A549 treated with Hydrocortisone at 1 μM for 4 hours (cell line): ENCODE results near the gene ZNF641. TPM values are rescaled to one million over a fixed set of nuclear protein-coding genes. Genes with fewer than 3 reads are reported as not detected.

Experiments used
- total RNA-seq: library from RNA; stranded (reverse); fragments of 200-300 nt; extraction: Qiagen RNA extraction; gene quantifications from 5 replicates; pipeline ENCODE4 v1.2.3, GENCODE V29; 2022

ZNF641 gene
- 4.9 to 6.7 TPM (median 6.0 TPM) in 5 replicates for total RNA-seq

GRCh38 chr12:48350249-48351021, at the start of gene ZNF641:
ZNF641 (minus strand) TSS chr12:48350919; CDS start chr12:48348090, 2,829 bp downstream.

Other genes starting within 250 kb of the ZNF641 start
- gene SENP1, start 244.8 kb downstream of the ZNF641 start, total RNA-seq = 9.5 to 16.5 TPM (median 11.1 TPM) in 5 replicates
- gene PFKM, start 231.6 kb downstream of the ZNF641 start, total RNA-seq = 22.6 to 28.9 TPM (median 24.5 TPM) in 5 replicates
- gene ASB8, start 193.4 kb downstream of the ZNF641 start, total RNA-seq = 11.3 to 17.8 TPM (median 13.6 TPM) in 5 replicates
- 2.5 to 3.5 TPM (median 2.8 TPM) in 5 replicates for gene CCDC184, start 167.3 kb downstream of the ZNF641 start, total RNA-seq
- not detected in 5 replicates for gene OR10AD1, start 147.6 kb downstream of the ZNF641 start, total RNA-seq
- not detected in 5 replicates for gene ANP32D, start 121.6 kb upstream of the ZNF641 start, total RNA-seq
- not detected in 5 replicates for gene C12orf54, start 131.6 kb upstream of the ZNF641 start, total RNA-seq
- gene OR8S1, start 174.7 kb upstream of the ZNF641 start, total RNA-seq = not detected in 5 replicates
- gene LALBA, start 219.1 kb upstream of the ZNF641 start, total RNA-seq = not detected in 5 replicates